GM19239 (cell line): ENCODE data around the gene UPF1.

Experiments used
- DNase-seq: peaks from one replicate; pipeline ENCODE4 v3.0.0; 2011; ENCODE audit warnings: low spot score; ENCODE audit not compliant: insufficient read length
- FAIRE-seq: peaks from 2 replicates; lab custom pipeline; 2011; peaks lifted over from hg19 to GRCh38; lab: Jason Lieb, UNC

Gene UPF1

GRCh38 chr19:18833849-18834643, 2.3 kb downstream of the UPF1 start:
- DNase-seq (no peak), FAIRE-seq (no peak)

GRCh38 chr19:18834644-18834984, 2.9 kb downstream of the UPF1 start:
- no peak for DNase-seq
- no peak for FAIRE-seq

GRCh38 chr19:18839465-18840287, 7.9 kb downstream of the UPF1 start:
- FAIRE-seq (no peak), DNase-seq (no peak)

- DNase-seq: no peak
- FAIRE-seq: no peak
Measured at GRCh38 chr19:18840288-18841267, 8.8 kb downstream of the UPF1 start.

GRCh38 chr19:18841400-18841799, 9.6 kb downstream of the UPF1 start:
- DNase-seq (no peak), FAIRE-seq (no peak)

GRCh38 chr19:18842166-18842565, 10.4 kb downstream of the UPF1 start:
- DNase-seq (no peak), FAIRE-seq (no peak)

GRCh38 chr19:18843960-18844359, 12.2 kb downstream of the UPF1 start:
- DNase-seq (no peak), FAIRE-seq (no peak)

- no peak for DNase-seq
- no peak for FAIRE-seq
Measured at GRCh38 chr19:18844806-18845329, 13.1 kb downstream of the UPF1 start.

- FAIRE-seq (no peak), DNase-seq (no peak)
Measured at GRCh38 chr19:18845961-18846360, 14.2 kb downstream of the UPF1 start.

- DNase-seq: peak; percentile 80
- peak; percentile 61 for FAIRE-seq
Measured at GRCh38 chr19:18846862-18847548, 15.2 kb downstream of the UPF1 start.

GRCh38 chr19:18847549-18848463, 16.0 kb downstream of the UPF1 start:
- DNase-seq (no peak), FAIRE-seq (peak; percentile 39)

- FAIRE-seq (peak; percentile 83), DNase-seq (no peak)
Measured at GRCh38 chr19:18848878-18849661, 17.3 kb downstream of the UPF1 start.

- no peak for DNase-seq
- FAIRE-seq: peak; percentile 85
Measured at GRCh38 chr19:18849838-18850400, 18.2 kb downstream of the UPF1 start.

GRCh38 chr19:18850471-18851375, 19.0 kb downstream of the UPF1 start:
- no peak for DNase-seq
- no peak for FAIRE-seq

- DNase-seq (no peak), FAIRE-seq (no peak)
Measured at GRCh38 chr19:18851673-18852325, 20.0 kb downstream of the UPF1 start.

- no peak for FAIRE-seq
Measured at GRCh38 chr19:18852648-18853047, 20.9 kb downstream of the UPF1 start.

More at GRCh38 chr19:18852648-18853047, 20.9 kb downstream of the UPF1 start:
- DNase-seq: no peak
